ENCODE measurements around the gene TMEM43. TPM values are rescaled to one million over a fixed set of nuclear protein-coding genes. Genes with fewer than 3 reads are reported as not detected.
A peak's percentile ranks its signal among the peaks of the same experiment; 100 is the strongest.

The TMEM43 gene
- polyA plus RNA-seq, 1 experiment: 117 TPM

GRCh38 chr3:14110699-14111098 lies 14.2 kb upstream of the TMEM43 start:
- TF ChIP-seq CTCF (IDR thresholded peaks at IDR 0.05; ENCODE audit: low read depth, low read length): no peak
- Histone ChIP-seq H3K9me3 (ENCODE audit: control insufficient read depth, insufficient read depth, low read length) (no peaks in the 10 kb centered on the region), H3K4me3 (ENCODE audit: low read depth, low read length) (no peak overlapping the region), H3K27me3 (ENCODE audit: control insufficient read depth, insufficient read depth, low read length) (no peaks in the 10 kb centered on the region), H3K27ac (ENCODE audit: low read depth, low read length) (no peak overlapping the region)
- CTCF ChIA-PET: interaction anchor here (1.1 kb wide), 1 partner anchor 214 kb away, joined by 4 read pairs; no protein-coding TSS in a partner anchor
- no peak for DNase-seq (ENCODE audit: low read depth, low spot score)
- POLR2A ChIA-PET: no interaction called here

GRCh38 chr3:14113965-14114635 lies 10.8 kb upstream of the TMEM43 start:
- POLR2A ChIA-PET: interaction anchor here (0.7 kb wide), 1 partner anchor 10 kb away, joined by 3 read pairs; the partner anchor contains the start of genes CHCHD4 and TMEM43

GRCh38 chr3:14117468-14118399 lies 7.1 kb upstream of the TMEM43 start:
- no peak for TF ChIP-seq CTCF (IDR thresholded peaks at IDR 0.05; ENCODE audit: low read depth, low read length)
- Histone ChIP-seq H3K27ac (ENCODE audit: low read depth, low read length) (no peak overlapping the region), H3K27me3 (ENCODE audit: control insufficient read depth, insufficient read depth, low read length) (no peaks in the 10 kb centered on the region), H3K9me3 (ENCODE audit: control insufficient read depth, insufficient read depth, low read length) (no peaks in the 10 kb centered on the region), H3K4me3 (ENCODE audit: low read depth, low read length) (no peak overlapping the region)
- CTCF ChIA-PET: interaction anchor here (0.7 to 1.3 kb wide), 3 partner anchors 221 to 463 kb away, joined by 3 to 15 read pairs (median 3); no protein-coding TSS in a partner anchor
- no peak for DNase-seq (ENCODE audit: low read depth, low spot score)
- POLR2A ChIA-PET: no interaction called here

More at GRCh38 chr3:14113965-14114635, 10.8 kb upstream of the TMEM43 start:
- no peak overlapping the region for H3K4me3 ChIP-seq (ENCODE audit: low read depth, low read length)
- H3K27me3 ChIP-seq (ENCODE audit: control insufficient read depth, insufficient read depth, low read length): no peaks in the 10 kb centered on the region
- no peaks in the 10 kb centered on the region for H3K9me3 ChIP-seq (ENCODE audit: control insufficient read depth, insufficient read depth, low read length)
- CTCF ChIA-PET: interaction anchor here (1.0 to 2.0 kb wide), 4 partner anchors 212 to 459 kb away, joined by 3 to 16 read pairs (median 8); no protein-coding TSS in a partner anchor
- no peak for DNase-seq (ENCODE audit: low read depth, low spot score)
- no peak overlapping the region for H3K27ac ChIP-seq (ENCODE audit: low read depth, low read length)
- TF ChIP-seq CTCF (IDR thresholded peaks at IDR 0.05; ENCODE audit: low read depth, low read length): peak; percentile 37

GRCh38 chr3:14118400-14119381 lies 6.2 kb upstream of the TMEM43 start:
- no peak for DNase-seq (ENCODE audit: low read depth, low spot score)
- H3K9me3 ChIP-seq (ENCODE audit: control insufficient read depth, insufficient read depth, low read length): no peaks in the 10 kb centered on the region
- no peak for TF ChIP-seq CTCF (IDR thresholded peaks at IDR 0.05; ENCODE audit: low read depth, low read length)
- POLR2A ChIA-PET: no interaction called here
- CTCF ChIA-PET: interaction anchor here (0.5 to 1.9 kb wide), 4 partner anchors 222 to 556 kb away, joined by 3 to 15 read pairs (median 4); partner anchors contain the start of gene C3orf20
- no peak overlapping the region for H3K27ac ChIP-seq (ENCODE audit: low read depth, low read length)
- no peak overlapping the region for H3K4me3 ChIP-seq (ENCODE audit: low read depth, low read length)
- H3K27me3 ChIP-seq (ENCODE audit: control insufficient read depth, insufficient read depth, low read length): no peaks in the 10 kb centered on the region

All from AG04450 (cell line).